ENCODE measurements around the gene PCNX3.

Gene PCNX3

DNA sequence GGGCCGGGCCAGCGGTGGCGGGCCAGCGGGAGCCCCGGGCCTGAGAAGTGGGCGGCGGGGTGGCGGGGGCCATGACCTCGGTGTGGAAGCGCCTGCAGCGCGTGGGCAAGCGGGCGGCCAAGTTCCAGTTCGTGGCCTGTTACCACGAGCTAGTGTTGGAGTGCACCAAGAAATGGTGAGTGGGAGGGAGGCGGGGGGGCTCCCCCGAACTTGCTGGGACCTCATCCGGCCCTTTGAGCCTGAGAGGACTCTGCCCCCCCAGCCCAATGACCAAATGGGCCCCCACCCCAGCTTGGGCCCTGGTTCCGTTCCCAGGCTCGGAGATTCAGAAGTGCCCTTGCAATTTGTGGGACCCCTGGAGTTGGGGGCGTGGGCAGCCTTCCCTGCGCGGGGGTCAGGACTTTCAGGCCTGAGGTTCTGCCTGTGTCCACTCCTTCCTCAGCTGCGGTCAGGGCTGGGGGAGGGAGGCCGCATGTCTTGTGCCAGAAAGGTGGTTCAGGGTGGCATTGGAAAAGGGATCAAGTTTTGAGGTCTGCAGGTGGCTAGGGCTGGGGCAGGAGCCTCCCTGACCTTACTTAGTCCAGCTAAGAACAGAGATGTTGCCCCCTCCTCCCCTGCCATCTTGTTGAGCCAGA, 39.2 kb upstream of the PCNX3 start:
- ATAC-seq (replicated peaks; ENCODE audit: extremely low read depth, poor library complexity, severe bottlenecking) (no peak), DNase-seq (ENCODE audit: low spot score in 2 of 2) (no peak)
- Mint-ChIP-seq H3K36me3 (ENCODE audit: insufficient read depth) (peaks cover 42% of the 10 kb centered on the region), H3K27me3 (no peaks in the 10 kb centered on the region), H3K4me1 (peaks cover 60% of the 10 kb centered on the region), H3K27ac (ENCODE audit: low read depth) (peak overlapping the region; percentile 57), H3K9me3 (no peaks in the 10 kb centered on the region), H3K4me3 (peak overlapping the region; percentile 97)

DNA sequence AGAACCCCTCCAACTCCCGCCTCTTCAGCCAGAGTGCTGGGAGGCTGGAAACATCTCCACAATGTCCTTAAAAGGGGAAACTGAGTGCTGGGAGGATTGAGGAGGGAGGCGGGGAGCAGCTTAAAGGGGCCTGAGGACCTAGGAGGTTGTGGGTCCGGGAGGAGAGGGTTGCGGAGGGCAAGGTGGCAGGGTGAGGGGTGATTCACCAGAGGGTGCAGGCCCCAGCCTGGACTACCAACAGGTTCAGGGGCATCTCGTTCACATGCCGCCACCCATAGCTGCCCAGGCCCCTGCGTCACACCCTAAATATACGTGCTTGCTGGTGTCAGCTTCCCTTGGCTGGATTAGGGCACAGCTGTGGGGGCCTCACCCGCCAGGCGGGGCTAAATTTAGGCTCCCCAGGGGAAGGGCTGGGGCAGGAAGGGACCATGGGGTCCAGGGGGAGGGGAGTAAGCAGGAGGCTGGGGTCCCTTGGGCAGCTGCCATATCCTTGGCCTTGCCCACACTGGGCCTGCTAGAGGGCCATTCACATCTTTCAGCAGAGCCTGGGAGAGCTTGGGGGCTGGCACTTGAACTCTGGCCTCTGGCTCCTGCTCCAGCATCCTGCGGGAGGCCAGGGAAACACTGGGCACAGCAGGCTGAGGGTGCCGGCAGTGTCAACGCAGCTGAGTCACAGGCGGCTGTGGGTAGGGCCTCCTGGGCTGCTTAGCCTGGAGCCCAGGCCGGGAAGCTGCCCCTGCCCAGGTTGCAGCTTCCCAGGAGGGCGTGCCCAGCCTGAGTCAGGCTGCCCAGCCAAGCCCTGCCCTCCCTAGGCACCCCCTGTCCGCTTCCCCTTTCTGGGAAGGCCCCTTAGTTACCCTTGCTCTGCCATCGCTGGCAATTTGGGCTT, 38.5 kb upstream of the PCNX3 start:
- H3K4me1 Mint-ChIP-seq, result peaks cover 59% of the 10 kb centered on the region
- peak in 1 of 2 donors; percentile 18 for DNase-seq (ENCODE audit: low spot score in 2 of 2)

DNA sequence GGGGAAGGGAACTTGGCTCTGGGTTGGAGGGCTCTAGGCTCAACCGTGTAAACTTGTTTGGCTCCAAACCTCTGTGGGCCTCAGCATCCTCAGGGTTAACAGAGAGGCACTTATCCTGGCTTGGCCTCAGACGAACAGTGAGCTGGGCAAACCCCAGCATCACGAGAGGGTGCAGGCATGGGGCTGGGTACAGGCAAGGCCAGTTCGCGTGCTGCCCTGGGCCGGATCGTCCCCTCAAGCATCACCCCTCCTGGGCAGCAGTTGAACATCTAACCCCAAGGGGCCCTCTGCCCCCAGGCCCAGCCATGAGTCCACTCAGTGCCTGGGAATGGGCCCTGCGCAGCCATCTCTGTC, 37.8 kb upstream of the PCNX3 start:
- Mint-ChIP-seq H3K27me3 (no peaks in the 10 kb centered on the region), H3K27ac (ENCODE audit: low read depth) (peak overlapping the region; percentile 39), H3K9me3 (no peaks in the 10 kb centered on the region), H3K4me1 (peaks cover 61% of the 10 kb centered on the region), H3K36me3 (ENCODE audit: insufficient read depth) (peaks cover 37% of the 10 kb centered on the region), H3K4me3 (peak overlapping the region; percentile 97)
- DNase-seq (ENCODE audit: low spot score in 2 of 2), result no peak
- ATAC-seq (replicated peaks; ENCODE audit: extremely low read depth, poor library complexity, severe bottlenecking), result no peak

More for the DNA sequence above, 38.5 kb upstream of the PCNX3 start:
- peak overlapping the region; percentile 57 for H3K27ac Mint-ChIP-seq (ENCODE audit: low read depth)
- H3K4me3 Mint-ChIP-seq, result peak overlapping the region; percentile 97
- H3K27me3 Mint-ChIP-seq, result no peaks in the 10 kb centered on the region
- peaks cover 40% of the 10 kb centered on the region for H3K36me3 Mint-ChIP-seq (ENCODE audit: insufficient read depth)
- H3K9me3 Mint-ChIP-seq, result no peaks in the 10 kb centered on the region
- no peak for ATAC-seq (replicated peaks; ENCODE audit: extremely low read depth, poor library complexity, severe bottlenecking)

DNA sequence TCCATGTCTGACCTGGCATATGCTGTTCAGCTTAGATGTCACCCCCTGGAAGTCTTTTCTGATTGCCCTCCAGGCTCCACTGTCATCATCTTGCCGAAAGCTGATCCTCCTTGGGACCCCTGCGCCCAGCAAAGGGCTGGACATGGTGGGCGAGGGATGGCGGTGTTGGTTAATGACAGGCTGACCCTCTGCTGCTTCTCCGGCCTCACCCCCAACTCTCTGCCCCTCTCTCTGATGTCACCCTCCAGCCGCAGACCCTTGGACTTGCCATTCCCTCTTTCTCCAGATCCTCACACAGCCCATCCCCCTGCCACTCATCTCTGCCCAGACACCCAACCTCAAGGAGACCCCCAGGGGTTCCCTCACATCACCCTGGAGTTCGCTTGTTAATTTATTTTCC, 37.4 kb upstream of the PCNX3 start:
- peaks cover 61% of the 10 kb centered on the region for H3K4me1 Mint-ChIP-seq
- H3K27ac Mint-ChIP-seq (ENCODE audit: low read depth), result peak overlapping the region; percentile 39
- peaks cover 36% of the 10 kb centered on the region for H3K36me3 Mint-ChIP-seq (ENCODE audit: insufficient read depth)
- no peaks in the 10 kb centered on the region for H3K27me3 Mint-ChIP-seq
- DNase-seq (ENCODE audit: low spot score in 2 of 2) (no peak), ATAC-seq (replicated peaks; ENCODE audit: extremely low read depth, poor library complexity, severe bottlenecking) (no peak)
- H3K9me3 Mint-ChIP-seq, result no peaks in the 10 kb centered on the region
- H3K4me3 Mint-ChIP-seq, result peak overlapping the region; percentile 97

DNA sequence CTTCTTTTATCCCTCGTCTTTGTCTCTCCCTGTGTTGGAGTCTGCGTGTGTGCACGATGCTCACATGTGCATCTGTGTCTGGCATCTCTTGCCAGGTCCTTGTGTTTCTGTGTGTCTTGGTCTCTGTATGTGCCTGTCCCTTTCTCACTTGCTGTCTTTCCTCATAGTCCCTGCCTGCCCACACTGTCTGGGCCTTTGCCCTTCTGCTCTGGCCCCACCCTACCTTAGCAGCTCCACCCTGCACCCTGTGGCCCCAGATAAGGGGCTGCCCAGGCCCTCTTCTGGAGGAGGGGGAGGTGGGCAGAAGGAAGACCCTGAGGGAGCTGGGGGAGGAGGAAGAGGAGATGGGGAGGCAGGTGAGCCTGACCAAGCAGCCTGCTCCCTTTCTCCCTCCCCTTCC, 36.9 kb upstream of the PCNX3 start:
- no peak for DNase-seq (ENCODE audit: low spot score in 2 of 2)
- Mint-ChIP-seq H3K36me3 (ENCODE audit: insufficient read depth) (peaks cover 35% of the 10 kb centered on the region), H3K27me3 (no peaks in the 10 kb centered on the region), H3K27ac (ENCODE audit: low read depth) (peak overlapping the region; percentile 39), H3K4me3 (peak overlapping the region; percentile 97), H3K9me3 (no peaks in the 10 kb centered on the region), H3K4me1 (peaks cover 59% of the 10 kb centered on the region)
- no peak for ATAC-seq (replicated peaks; ENCODE audit: extremely low read depth, poor library complexity, severe bottlenecking)

DNA sequence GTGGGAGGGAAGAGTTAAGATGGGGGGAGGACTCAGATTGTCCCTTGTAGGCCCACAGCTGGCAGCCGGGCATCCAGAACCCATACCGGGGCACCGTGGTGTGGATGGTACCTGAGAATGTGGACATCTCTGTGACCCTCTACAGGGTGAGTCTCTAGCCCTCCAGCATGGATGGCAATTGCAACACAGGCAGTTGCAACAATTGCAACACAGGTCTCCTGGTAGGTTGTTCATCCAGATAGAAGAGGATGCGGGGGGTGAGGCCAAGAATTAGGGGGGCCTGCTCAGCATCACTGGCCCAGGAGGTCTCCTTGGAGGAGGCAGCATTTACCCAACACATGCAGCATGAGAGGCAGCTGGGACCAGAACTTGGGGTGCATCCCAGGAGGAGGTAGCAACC, 36.3 kb upstream of the PCNX3 start:
- Mint-ChIP-seq H3K27ac (ENCODE audit: low read depth) (no peak overlapping the region), H3K4me3 (no peak overlapping the region), H3K9me3 (no peaks in the 10 kb centered on the region), H3K36me3 (ENCODE audit: insufficient read depth) (peaks cover 36% of the 10 kb centered on the region), H3K4me1 (peaks cover 59% of the 10 kb centered on the region), H3K27me3 (no peaks in the 10 kb centered on the region)
- DNase-seq (ENCODE audit: low spot score in 2 of 2), result no peak
- ATAC-seq (replicated peaks; ENCODE audit: extremely low read depth, poor library complexity, severe bottlenecking), result no peak

DNA sequence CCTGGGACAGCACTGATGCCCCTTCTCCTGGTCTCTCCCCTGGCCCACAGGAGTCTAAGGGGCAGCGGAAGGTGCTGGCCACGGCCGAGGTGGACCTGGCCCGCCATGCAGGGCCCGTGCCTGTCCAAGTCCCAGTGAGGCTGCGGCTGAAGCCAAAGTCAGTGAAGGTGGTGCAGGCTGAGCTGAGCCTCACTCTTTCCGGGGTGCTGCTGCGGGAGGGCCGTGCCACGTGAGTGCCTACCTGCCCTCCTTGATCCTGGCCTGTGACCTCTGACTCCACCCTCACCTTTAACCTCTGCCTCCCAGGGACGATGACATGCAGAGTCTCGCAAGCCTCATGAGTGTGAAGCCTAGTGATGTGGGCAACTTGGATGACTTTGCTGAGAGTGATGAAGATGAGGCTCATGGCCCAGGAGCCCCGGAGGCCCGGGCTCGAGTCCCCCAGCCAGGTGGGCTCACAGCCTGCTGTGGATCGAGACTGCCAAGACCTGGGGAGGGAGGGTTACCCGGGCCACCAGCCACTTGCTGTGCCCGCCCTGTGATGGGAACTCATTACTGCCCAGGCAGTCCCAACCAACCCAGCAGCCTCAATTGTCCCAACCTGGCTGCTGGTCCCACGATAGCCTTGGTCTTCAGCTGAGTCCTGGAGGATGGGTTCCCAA, 35.4 kb upstream of the PCNX3 start:
- Mint-ChIP-seq H3K4me1 (peaks cover 55% of the 10 kb centered on the region), H3K36me3 (ENCODE audit: insufficient read depth) (peaks cover 30% of the 10 kb centered on the region)

DNA sequence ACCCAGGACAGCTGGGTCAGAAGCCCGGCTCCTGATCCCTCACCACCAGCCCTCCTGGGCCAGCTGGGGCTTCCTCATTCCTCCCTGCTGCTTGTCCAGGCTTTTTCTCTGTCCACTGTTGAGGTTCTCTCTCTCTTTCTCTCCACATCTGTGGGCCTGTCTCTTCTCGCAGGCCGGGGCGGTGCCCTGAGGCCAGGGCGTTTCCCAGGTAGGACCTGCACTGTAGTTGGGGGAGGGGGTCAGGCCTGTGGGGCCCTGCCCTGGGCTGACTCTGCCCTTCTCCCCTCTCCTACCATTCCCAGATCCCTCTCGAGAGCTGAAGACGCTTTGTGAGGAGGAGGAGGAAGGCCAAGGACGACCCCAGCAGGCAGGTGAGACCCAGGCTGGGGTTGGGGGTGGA, 34.8 kb upstream of the PCNX3 start:
- DNase-seq (ENCODE audit: low spot score in 2 of 2) (no peak), ATAC-seq (replicated peaks; ENCODE audit: extremely low read depth, poor library complexity, severe bottlenecking) (no peak)
- Mint-ChIP-seq H3K9me3 (no peaks in the 10 kb centered on the region), H3K27ac (ENCODE audit: low read depth) (peak overlapping the region; percentile 88), H3K36me3 (ENCODE audit: insufficient read depth) (peaks cover 26% of the 10 kb centered on the region), H3K4me1 (peaks cover 50% of the 10 kb centered on the region), H3K27me3 (no peaks in the 10 kb centered on the region), H3K4me3 (no peak overlapping the region)

More for the DNA sequence above, 35.4 kb upstream of the PCNX3 start:
- Mint-ChIP-seq H3K9me3 (no peaks in the 10 kb centered on the region), H3K27me3 (no peaks in the 10 kb centered on the region), H3K4me3 (no peak overlapping the region), H3K27ac (ENCODE audit: low read depth) (peak overlapping the region; percentile 88)
- ATAC-seq (replicated peaks; ENCODE audit: extremely low read depth, poor library complexity, severe bottlenecking) (no peak), DNase-seq (ENCODE audit: low spot score in 2 of 2) (no peak)

DNA sequence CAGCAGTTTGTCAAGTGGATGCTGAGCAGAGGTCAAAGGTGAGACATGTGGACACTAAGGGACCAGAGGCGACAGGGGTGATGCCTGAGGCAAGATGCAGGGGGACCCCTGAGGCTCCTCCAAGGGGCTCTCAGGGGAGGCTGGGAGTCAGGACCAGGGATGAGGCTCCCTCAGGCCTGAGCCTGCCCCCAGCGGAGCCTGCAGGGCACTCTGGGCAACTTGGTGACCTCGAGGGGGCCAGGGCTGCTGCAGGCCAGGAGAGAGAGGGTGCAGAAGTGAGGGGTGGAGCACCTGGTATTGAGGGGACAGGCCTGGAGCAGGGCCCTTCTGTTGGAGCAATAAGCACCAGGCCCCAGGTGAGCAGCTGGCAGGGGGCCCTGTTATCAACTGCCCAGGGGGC, 33.6 kb upstream of the PCNX3 start:
- Mint-ChIP-seq H3K4me1 (peaks cover 54% of the 10 kb centered on the region), H3K27ac (ENCODE audit: low read depth) (peak overlapping the region; percentile 82), H3K9me3 (no peaks in the 10 kb centered on the region), H3K27me3 (no peaks in the 10 kb centered on the region), H3K36me3 (ENCODE audit: insufficient read depth) (peaks cover 24% of the 10 kb centered on the region), H3K4me3 (no peak overlapping the region)
- no peak for DNase-seq (ENCODE audit: low spot score in 2 of 2)
- ATAC-seq (replicated peaks; ENCODE audit: extremely low read depth, poor library complexity, severe bottlenecking), result no peak

DNA sequence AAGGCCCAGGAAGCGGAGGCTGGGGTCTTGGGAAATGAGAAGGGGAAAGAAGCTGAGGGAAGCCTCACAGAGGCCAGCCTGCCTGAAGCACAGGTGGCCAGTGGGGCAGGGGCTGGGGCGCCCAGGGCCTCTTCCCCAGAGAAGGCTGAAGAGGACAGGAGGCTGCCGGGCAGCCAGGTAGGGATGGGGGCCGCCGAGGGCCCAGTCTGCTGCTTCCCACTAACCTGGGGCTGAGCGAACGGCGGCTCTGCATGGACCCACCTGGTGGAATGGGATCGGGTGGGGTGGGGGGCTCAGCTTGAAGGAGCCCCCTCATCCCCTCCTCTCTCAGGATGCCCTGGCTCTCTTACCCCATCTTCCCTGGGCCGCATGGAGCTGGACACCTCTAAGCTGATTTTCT, 32.0 kb upstream of the PCNX3 start:
- no peaks in the 10 kb centered on the region for H3K9me3 Mint-ChIP-seq
- no peak overlapping the region for H3K4me3 Mint-ChIP-seq
- peaks cover 26% of the 10 kb centered on the region for H3K36me3 Mint-ChIP-seq (ENCODE audit: insufficient read depth)
- peak overlapping the region; percentile 82 for H3K27ac Mint-ChIP-seq (ENCODE audit: low read depth)
- H3K4me1 Mint-ChIP-seq, result peaks cover 56% of the 10 kb centered on the region
- ATAC-seq (replicated peaks; ENCODE audit: extremely low read depth, poor library complexity, severe bottlenecking) (no peak), DNase-seq (ENCODE audit: low spot score in 2 of 2) (no peak)
- no peaks in the 10 kb centered on the region for H3K27me3 Mint-ChIP-seq

DNA sequence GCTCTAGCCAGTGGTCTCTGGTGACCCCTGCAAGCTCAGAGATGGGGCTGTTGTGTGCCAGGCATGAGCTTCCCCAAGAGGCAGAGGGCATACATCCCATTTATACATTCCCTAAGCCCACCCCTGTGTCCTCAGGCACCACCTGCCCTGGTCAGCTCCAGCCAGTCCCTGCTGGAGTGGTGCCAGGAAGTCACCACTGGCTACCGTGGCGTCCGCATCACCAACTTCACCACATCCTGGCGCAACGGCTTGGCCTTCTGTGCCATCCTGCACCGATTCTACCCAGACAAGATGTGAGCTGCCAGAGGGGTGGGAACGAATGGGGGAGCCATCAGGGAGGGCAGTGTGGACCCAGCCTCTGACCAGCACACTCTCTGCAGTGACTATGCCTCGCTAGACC, 31.5 kb upstream of the PCNX3 start:
- DNase-seq (ENCODE audit: low spot score in 2 of 2), result no peak
- H3K9me3 Mint-ChIP-seq, result no peaks in the 10 kb centered on the region
- peaks cover 58% of the 10 kb centered on the region for H3K4me1 Mint-ChIP-seq
- no peak overlapping the region for H3K27ac Mint-ChIP-seq (ENCODE audit: low read depth)
- H3K36me3 Mint-ChIP-seq (ENCODE audit: insufficient read depth), result peaks cover 26% of the 10 kb centered on the region
- H3K27me3 Mint-ChIP-seq, result no peaks in the 10 kb centered on the region
- H3K4me3 Mint-ChIP-seq, result no peak overlapping the region
- no peak for ATAC-seq (replicated peaks; ENCODE audit: extremely low read depth, poor library complexity, severe bottlenecking)

DNA sequence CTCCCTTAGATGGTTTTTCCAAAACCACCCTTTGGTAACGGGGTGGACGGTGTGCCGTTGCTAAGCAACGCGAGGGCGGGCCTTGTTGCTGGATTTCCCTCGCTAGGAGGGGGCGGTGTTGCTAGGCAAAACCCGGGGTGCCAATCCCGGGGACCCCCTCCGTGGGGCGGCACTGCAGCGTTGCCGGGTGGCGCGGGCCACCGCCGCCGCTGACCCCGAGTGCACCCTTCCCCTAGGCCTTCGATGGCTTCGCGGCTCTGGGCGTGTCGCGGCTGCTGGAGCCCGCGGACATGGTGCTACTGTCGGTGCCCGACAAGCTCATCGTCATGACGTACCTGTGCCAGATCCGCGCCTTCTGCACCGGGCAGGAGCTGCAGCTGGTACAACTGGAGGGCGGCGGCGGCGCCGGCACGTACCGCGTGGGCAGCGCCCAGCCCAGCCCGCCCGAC, 30.8 kb upstream of the PCNX3 start:
- Mint-ChIP-seq H3K27ac (ENCODE audit: low read depth) (no peak overlapping the region), H3K4me3 (no peak overlapping the region), H3K27me3 (no peaks in the 10 kb centered on the region), H3K4me1 (peaks cover 56% of the 10 kb centered on the region), H3K9me3 (no peaks in the 10 kb centered on the region), H3K36me3 (ENCODE audit: insufficient read depth) (peaks cover 22% of the 10 kb centered on the region)
- DNase-seq (ENCODE audit: low spot score in 2 of 2) (no peak), ATAC-seq (replicated peaks; ENCODE audit: extremely low read depth, poor library complexity, severe bottlenecking) (no peak)

All from central memory CD8-positive, alpha-beta T cell (primary cell).